SH-SY5Y (cell line): ENCODE results near the gene BAG1.

Experiments used
- GATA2 ChIP-seq: IDR thresholded peaks from 2 replicates; pipeline ENCODE4 v1.6.1; 2011; ENCODE audit warnings: mild to moderate bottlenecking, low read depth, low read length
- GATA3 ChIP-seq: IDR thresholded peaks from 2 replicates; pipeline ENCODE4 v1.6.1; 2011; ENCODE audit warnings: low read depth, mild to moderate bottlenecking, low read length, moderate library complexity

GRCh38 chr9:33245341-33245740 lies 19.2 kb downstream of the BAG1 start:
- TF ChIP-seq GATA2 (no peak), GATA3 (no peak)
